Prostate gland (tissue), 2 donors: ENCODE measurements around the gene LRP2. TPM values are rescaled to one million over a fixed set of nuclear protein-coding genes. Genes with fewer than 3 reads are reported as not detected.
A peak's percentile ranks its signal among the peaks of the same experiment; 100 is the strongest.

Experiments
- DNase-seq: peaks from one replicate; pipeline ENCODE4 v3.0.0-alpha.2; 2019; ENCODE audit warnings: low spot score
- H3K27ac ChIP-seq, 2 donors: fragments of 200-600 bp; sonication (generic); 2 replicates each; pipeline ENCODE4 v1.5.1; 2017 to 2019
- H3K27me3 ChIP-seq: fragments of 200-600 bp; sonication (generic); replicated peaks from 2 replicates; pipeline ENCODE4 v1.5.1; 2019; ENCODE audit not compliant: insufficient read depth
- H3K36me3 ChIP-seq, 2 donors: fragments of 200-600 bp; sonication (generic); 1 replicate in 1 of 2; 2 replicates in 1 of 2; pipeline versions ENCODE4 v1.5.1 to v1.8.1; 2017 to 2019
- H3K4me1 ChIP-seq: fragments of 200-600 bp; sonication (generic); replicated peaks from 2 replicates; pipeline ENCODE4 v1.5.1; 2019
- H3K4me3 ChIP-seq, 2 donors: fragments of 200-600 bp; sonication (generic); 2 replicates each; pipeline ENCODE4 v1.5.1; 2017 to 2019
- H3K9me3 ChIP-seq: fragments of 200-600 bp; sonication (generic); 2 replicates; pipeline ENCODE4 v1.5.1; 2017
- POLR2A ChIP-seq: fragments of 450-650 bp; IDR thresholded peaks from one replicate; pipeline ENCODE4 v1.6.1; 2016; ENCODE audit warnings: antibody characterized with exemption, mild to moderate bottlenecking
- POLR2AphosphoS5 ChIP-seq: sonication (generic); formaldehyde crosslinking; IDR thresholded peaks from one replicate; pipeline ENCODE4 v1.6.1; 2017; ENCODE audit warnings: antibody characterized with exemption
- WGBS: methylation state at CpG from one replicate; pipeline ENCODE4 v1.1.5; 2018; 5-methylcytosine and 5-hydroxymethylcytosine counted together
- intact Hi-C: fragments of 100-400 bp; cut with DNase I; formaldehyde crosslinking; loops from one replicate; pipeline ENCODE4 v1.14.2; 2022
- total RNA-seq, 2 donors: library from RNA; depleted of rRNA; stranded (reverse); fragments of >200 nt; gene quantifications; one replicate each; pipeline ENCODE4 v1.1.0, GENCODE V29; 2016
- TF ChIP-seq, protein P1 (sequence below), 4 experiments: fragments of 200-600 bp in 2 of 4; fragments of 450-650 bp in 2 of 4; sonication (generic) in 2 of 4; IDR thresholded peaks; 1 replicate in 3 of 4; 2 replicates in 1 of 4; pipeline ENCODE4 v1.5.1; 2016 to 2019; ENCODE audit warnings: antibody characterized with exemption in 4 of 4, mild to moderate bottlenecking in 2 of 4, moderate library complexity in 2 of 4

The LRP2 gene
- total RNA-seq, 2 donors from 2014 or later: 1.6 to 9.5 TPM

DNA sequence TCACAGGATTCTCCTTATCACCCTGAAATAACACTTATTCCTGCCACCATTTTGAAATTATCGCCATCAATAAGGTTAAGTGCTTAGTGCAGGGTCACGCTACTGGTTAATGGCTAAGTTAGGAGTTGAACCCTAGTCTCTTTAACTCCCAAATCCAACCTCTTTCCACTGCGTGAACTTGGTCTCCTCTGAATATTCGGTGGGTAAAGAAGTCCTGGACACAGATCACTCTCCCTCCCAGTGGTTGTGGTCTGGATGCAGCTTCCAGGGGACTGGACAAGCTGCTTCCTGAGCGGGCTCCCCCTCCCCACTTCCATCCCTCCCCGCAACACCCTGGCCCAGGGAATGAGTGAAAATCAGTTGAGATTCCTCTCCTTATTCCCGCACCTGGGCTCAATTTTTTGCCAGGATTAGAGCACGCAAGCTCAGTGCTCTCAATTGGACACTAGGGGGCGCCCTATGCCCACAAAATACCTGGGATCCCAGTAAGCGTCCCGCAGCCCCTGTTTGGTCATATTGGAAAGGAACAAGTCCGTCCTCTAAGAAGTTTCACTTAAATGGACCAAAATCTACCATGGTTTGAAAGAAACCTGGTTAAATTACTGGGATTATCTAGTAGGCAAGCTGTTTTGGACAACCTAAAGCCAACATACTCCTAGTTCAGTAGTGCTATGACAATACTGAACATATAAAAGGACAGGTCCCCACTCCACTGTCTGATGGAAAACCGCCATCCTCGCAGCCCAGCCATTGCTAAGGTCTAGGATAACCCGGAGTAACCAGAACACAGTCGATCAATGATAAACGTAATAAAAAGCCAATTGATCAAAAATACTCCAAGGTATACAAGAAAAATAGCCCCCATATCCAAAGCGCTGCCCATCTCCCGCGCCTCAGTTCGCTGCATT is 252.6 kb downstream of the LRP2 start:
- 50% methylated on average over 21 of the region's 21 CpGs for WGBS
- Histone ChIP-seq H3K27ac (no peak overlapping the region), H3K4me1 (no peaks in the 10 kb centered on the region), H3K27me3 (no peaks in the 10 kb centered on the region), H3K9me3 (no peaks in the 10 kb centered on the region), H3K4me3 (no peak overlapping the region), H3K36me3 (no peaks in the 10 kb centered on the region)
- intact Hi-C loops: no loop called here
- peak; percentile 82 for DNase-seq
- no peak for TF ChIP-seq POLR2AphosphoS5
- no peak for TF ChIP-seq POLR2A
- TF ChIP-seq, protein P1, sequence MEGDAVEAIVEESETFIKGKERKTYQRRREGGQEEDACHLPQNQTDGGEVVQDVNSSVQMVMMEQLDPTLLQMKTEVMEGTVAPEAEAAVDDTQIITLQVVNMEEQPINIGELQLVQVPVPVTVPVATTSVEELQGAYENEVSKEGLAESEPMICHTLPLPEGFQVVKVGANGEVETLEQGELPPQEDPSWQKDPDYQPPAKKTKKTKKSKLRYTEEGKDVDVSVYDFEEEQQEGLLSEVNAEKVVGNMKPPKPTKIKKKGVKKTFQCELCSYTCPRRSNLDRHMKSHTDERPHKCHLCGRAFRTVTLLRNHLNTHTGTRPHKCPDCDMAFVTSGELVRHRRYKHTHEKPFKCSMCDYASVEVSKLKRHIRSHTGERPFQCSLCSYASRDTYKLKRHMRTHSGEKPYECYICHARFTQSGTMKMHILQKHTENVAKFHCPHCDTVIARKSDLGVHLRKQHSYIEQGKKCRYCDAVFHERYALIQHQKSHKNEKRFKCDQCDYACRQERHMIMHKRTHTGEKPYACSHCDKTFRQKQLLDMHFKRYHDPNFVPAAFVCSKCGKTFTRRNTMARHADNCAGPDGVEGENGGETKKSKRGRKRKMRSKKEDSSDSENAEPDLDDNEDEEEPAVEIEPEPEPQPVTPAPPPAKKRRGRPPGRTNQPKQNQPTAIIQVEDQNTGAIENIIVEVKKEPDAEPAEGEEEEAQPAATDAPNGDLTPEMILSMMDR (IDR thresholded peaks at IDR 0.05): peak; percentile 65 to 90 (median 86)

DNA sequence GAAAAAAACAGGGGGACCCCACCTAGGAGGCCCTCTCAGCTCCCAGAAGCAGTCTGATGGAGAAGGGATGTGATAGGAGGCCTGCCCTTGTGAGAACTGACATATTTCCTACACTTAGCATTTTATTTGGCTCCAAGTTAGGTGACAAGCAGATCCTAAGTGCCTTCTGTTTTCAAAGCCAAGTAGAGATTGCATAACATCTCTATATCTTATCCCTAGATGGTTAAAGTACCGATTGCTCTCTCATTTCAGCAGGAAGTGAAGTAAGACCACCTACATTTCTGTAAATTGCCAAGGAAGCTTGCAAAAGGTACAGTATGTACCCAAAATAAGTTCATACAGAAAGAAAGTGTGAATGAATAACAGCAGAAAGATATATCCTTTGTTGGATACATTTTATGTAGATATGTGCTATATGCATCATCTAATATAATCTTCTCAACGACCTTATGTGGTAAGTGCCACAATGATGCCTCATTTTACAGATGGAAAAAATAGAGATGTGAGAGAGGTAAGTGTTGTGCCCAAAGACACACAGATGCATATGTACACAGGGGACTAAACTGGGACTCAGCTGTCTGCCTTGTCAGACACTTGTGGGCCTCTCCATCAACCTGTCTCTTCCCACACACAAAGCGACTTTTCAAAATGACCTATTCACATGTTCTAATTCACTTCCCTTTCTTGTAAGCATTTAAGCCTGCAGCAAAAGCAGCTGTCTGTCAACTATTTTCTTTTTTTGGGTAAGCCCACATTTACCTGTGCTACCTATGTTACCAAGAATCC is 254.0 kb downstream of the LRP2 start:
- Histone ChIP-seq H3K27ac (no peak overlapping the region), H3K4me3 (no peak overlapping the region), H3K9me3 (no peaks in the 10 kb centered on the region), H3K36me3 (no peaks in the 10 kb centered on the region), H3K27me3 (no peaks in the 10 kb centered on the region), H3K4me1 (no peaks in the 10 kb centered on the region)
- intact Hi-C loops: no loop called here
- TF ChIP-seq POLR2AphosphoS5 (no peak), POLR2A (no peak)
- TF ChIP-seq, protein P1 (IDR thresholded peaks at IDR 0.05): no peak
- WGBS: 58% methylated on average over 3 of the region's 3 CpGs
- DNase-seq: no peak

GRCh38 chr2:169107645-169108044 is 254.7 kb downstream of the LRP2 start:
- no peaks in the 10 kb centered on the region for H3K4me1 ChIP-seq
- no peak overlapping the region for H3K4me3 ChIP-seq
- intact Hi-C loops: no loop called here
- no peaks in the 10 kb centered on the region for H3K27me3 ChIP-seq
- WGBS: 56% methylated on average over 2 of the region's 2 CpGs
- no peak for DNase-seq
- TF ChIP-seq, protein P1 (IDR thresholded peaks at IDR 0.05): no peak
- no peak for TF ChIP-seq POLR2AphosphoS5
- no peak for TF ChIP-seq POLR2A
- H3K36me3 ChIP-seq: no peaks in the 10 kb centered on the region
- H3K9me3 ChIP-seq: no peaks in the 10 kb centered on the region
- H3K27ac ChIP-seq: no peak overlapping the region

DNA sequence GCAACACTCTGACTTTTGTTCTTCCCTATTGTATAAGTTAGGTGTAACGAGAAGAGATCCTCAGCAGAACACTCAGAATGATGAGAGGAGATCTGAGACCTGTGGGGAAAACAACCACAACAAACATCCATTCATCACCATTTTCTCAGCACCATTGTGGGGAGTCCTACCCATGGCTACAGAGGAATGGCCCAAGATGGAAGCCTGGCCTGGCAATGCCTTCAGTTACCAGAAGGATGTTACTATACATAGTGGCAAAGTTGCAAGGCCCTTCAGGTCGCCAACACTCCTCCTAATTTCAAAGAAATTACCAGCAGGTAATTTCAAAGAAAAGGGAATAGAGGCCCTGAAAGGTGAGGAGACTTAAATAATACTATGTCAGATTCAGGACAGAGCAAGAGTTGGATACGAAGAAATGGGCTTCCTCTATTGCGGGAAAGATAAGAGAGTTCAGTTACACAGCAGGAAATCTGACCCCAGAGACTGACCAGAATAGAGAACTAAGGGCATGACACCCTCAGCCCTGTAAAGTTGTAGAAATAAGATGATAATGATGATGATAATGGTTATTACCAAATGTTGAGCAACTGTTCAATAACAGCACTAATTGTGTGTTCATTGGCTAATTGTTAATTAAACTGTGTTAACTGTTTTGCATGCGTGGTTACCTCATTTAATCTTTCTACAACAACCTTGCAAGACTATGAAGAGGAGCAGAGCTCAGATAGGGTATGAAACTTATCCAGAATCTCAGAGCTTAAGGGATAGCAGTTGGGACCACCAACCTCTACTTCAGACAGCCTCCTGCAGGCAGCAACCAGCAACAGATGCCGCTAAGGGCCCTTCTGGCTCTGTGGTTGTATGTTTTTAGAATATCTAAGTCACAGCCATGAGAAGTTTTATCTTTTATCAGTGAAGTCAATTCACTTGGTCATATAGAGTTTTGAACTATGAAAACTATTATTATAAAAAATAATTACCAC is 255.5 kb downstream of the LRP2 start:
- H3K9me3 ChIP-seq: no peaks in the 10 kb centered on the region
- no peak for TF ChIP-seq POLR2A
- TF ChIP-seq, protein P1 (IDR thresholded peaks at IDR 0.05): no peak
- TF ChIP-seq POLR2AphosphoS5: no peak
- DNase-seq: no peak
- H3K27me3 ChIP-seq: no peaks in the 10 kb centered on the region
- no peak overlapping the region for H3K4me3 ChIP-seq
- no peaks in the 10 kb centered on the region for H3K36me3 ChIP-seq
- WGBS: 92% methylated on average over 6 of the region's 6 CpGs
- intact Hi-C loops: no loop called here
- no peak overlapping the region for H3K27ac ChIP-seq
- no peaks in the 10 kb centered on the region for H3K4me1 ChIP-seq
